ENCODE results near the gene LENEP. TPM values are rescaled to one million over a fixed set of nuclear protein-coding genes. Genes with fewer than 3 reads are reported as not detected.

LENEP gene
- total RNA-seq, 2 experiments from 2014 or later = 1.1 to 1.9 TPM

GRCh38 chr1:154955039-154955717 is 38.2 kb upstream of the LENEP start:
- ATAC-seq (ENCODE audit: low read depth) = peak; percentile 89
- peak overlapping the region; percentile 99 for H3K27ac Mint-ChIP-seq
- peak; percentile 77 for DNase-seq
- peak overlapping the region; percentile 97 for H3K4me3 Mint-ChIP-seq
- no peaks in the 10 kb centered on the region for H3K9me3 Mint-ChIP-seq
- H3K36me3 Mint-ChIP-seq = peaks cover 22% of the 10 kb centered on the region
- no peaks in the 10 kb centered on the region for H3K27me3 Mint-ChIP-seq
- POLR2A ChIA-PET = interaction anchor here (1.0 to 3.1 kb wide), 15 partner anchors 9 to 347 kb away, joined by 4 to 45 read pairs (median 9); partner anchors contain the start of genes ADAM15, ADAR, CKS1B and FLAD1
- peaks cover 62% of the 10 kb centered on the region for H3K4me1 Mint-ChIP-seq

GRCh38 chr1:154955718-154956543 is 37.5 kb upstream of the LENEP start, which contains the start of gene PBXIP1:
TSS of gene PBXIP1 (minus strand) at chr1:154956099. CDS start at chr1:154953721, 2,378 bp downstream.
- ATAC-seq (ENCODE audit: low read depth) = peak; percentile 48
- Mint-ChIP-seq H3K27me3 (no peaks in the 10 kb centered on the region), H3K4me3 (peak within 1 kb of the TSS; percentile 97), H3K36me3 (peaks cover 22% of the 10 kb centered on the region), H3K9me3 (no peaks in the 10 kb centered on the region), H3K4me1 (peaks cover 60% of the 10 kb centered on the region), H3K27ac (peak within 1 kb of the TSS; percentile 99)
- POLR2A ChIA-PET = interaction anchor here (0.7 to 3.1 kb wide), 18 partner anchors 9 to 348 kb away, joined by 3 to 45 read pairs (median 8); partner anchors contain the start of genes ADAM15, ADAR, CKS1B and FLAD1
- DNase-seq = peak; percentile 69

GRCh38 chr1:154956544-154956941 is 36.8 kb upstream of the LENEP start:
- no peaks in the 10 kb centered on the region for H3K9me3 Mint-ChIP-seq
- no peaks in the 10 kb centered on the region for H3K27me3 Mint-ChIP-seq
- no peak for DNase-seq
- H3K4me3 Mint-ChIP-seq = peak overlapping the region; percentile 97
- H3K4me1 Mint-ChIP-seq = peaks cover 57% of the 10 kb centered on the region
- POLR2A ChIA-PET = interaction anchor here (0.6 to 3.1 kb wide), 15 partner anchors 8 to 237 kb away, joined by 3 to 45 read pairs (median 7); partner anchors contain the start of genes ADAM15, CKS1B, FLAD1 and PMVK
- peak overlapping the region; percentile 99 for H3K27ac Mint-ChIP-seq
- peaks cover 24% of the 10 kb centered on the region for H3K36me3 Mint-ChIP-seq
- no peak for ATAC-seq (ENCODE audit: low read depth)

GRCh38 chr1:154957091-154957657 is 36.2 kb upstream of the LENEP start:
- peaks cover 21% of the 10 kb centered on the region for H3K36me3 Mint-ChIP-seq
- POLR2A ChIA-PET = interaction anchor here (0.6 to 3.1 kb wide), 8 partner anchors 7 to 207 kb away, joined by 3 to 45 read pairs (median 13); partner anchors contain the start of genes CKS1B, FLAD1 and PMVK
- DNase-seq (no peak), ATAC-seq (ENCODE audit: low read depth) (no peak)
- H3K4me1 Mint-ChIP-seq = peaks cover 51% of the 10 kb centered on the region
- H3K4me3 Mint-ChIP-seq = peak overlapping the region; percentile 13
- H3K9me3 Mint-ChIP-seq = no peaks in the 10 kb centered on the region
- H3K27me3 Mint-ChIP-seq = no peaks in the 10 kb centered on the region
- peak overlapping the region; percentile 38 for H3K27ac Mint-ChIP-seq

- ATAC-seq (ENCODE audit: low read depth) (no peak), DNase-seq (no peak)
- POLR2A ChIA-PET = no interaction called here
- Mint-ChIP-seq H3K36me3 (peaks cover 15% of the 10 kb centered on the region), H3K9me3 (no peaks in the 10 kb centered on the region), H3K27ac (no peak overlapping the region), H3K27me3 (no peaks in the 10 kb centered on the region), H3K4me1 (peaks cover 48% of the 10 kb centered on the region), H3K4me3 (no peak overlapping the region)
Measured at GRCh38 chr1:154958036-154958435, 35.4 kb upstream of the LENEP start.

- ATAC-seq (ENCODE audit: low read depth) = no peak
- H3K4me3 Mint-ChIP-seq = peak overlapping the region; percentile 28
- H3K27ac Mint-ChIP-seq = peak overlapping the region; percentile 73
- peaks cover 13% of the 10 kb centered on the region for H3K36me3 Mint-ChIP-seq
- H3K4me1 Mint-ChIP-seq = peaks cover 45% of the 10 kb centered on the region
- H3K27me3 Mint-ChIP-seq = no peaks in the 10 kb centered on the region
- DNase-seq = no peak
- POLR2A ChIA-PET = interaction anchor here (0.6 kb wide), 1 partner anchor 19 kb away, joined by 3 read pairs; no protein-coding TSS in a partner anchor
- no peaks in the 10 kb centered on the region for H3K9me3 Mint-ChIP-seq
Measured at GRCh38 chr1:154958681-154959425, 34.5 kb upstream of the LENEP start.

GRCh38 chr1:154959426-154959780 is 34.0 kb upstream of the LENEP start:
- H3K4me3 Mint-ChIP-seq = peak overlapping the region; percentile 94
- H3K27me3 Mint-ChIP-seq = no peaks in the 10 kb centered on the region
- POLR2A ChIA-PET = interaction anchor here (1.2 to 2.3 kb wide), 3 partner anchors 12 to 57 kb away, joined by 3 to 18 read pairs (median 6); partner anchors contain the start of gene SHC1
- H3K27ac Mint-ChIP-seq = no peak overlapping the region
- DNase-seq = no peak
- peaks cover 41% of the 10 kb centered on the region for H3K4me1 Mint-ChIP-seq
- no peaks in the 10 kb centered on the region for H3K9me3 Mint-ChIP-seq
- ATAC-seq (ENCODE audit: low read depth) = no peak
- H3K36me3 Mint-ChIP-seq = peaks cover 13% of the 10 kb centered on the region

GRCh38 chr1:154960446-154961136 is 32.8 kb upstream of the LENEP start:
- peak overlapping the region; percentile 88 for H3K27ac Mint-ChIP-seq
- peaks cover 31% of the 10 kb centered on the region for H3K4me1 Mint-ChIP-seq
- no peaks in the 10 kb centered on the region for H3K9me3 Mint-ChIP-seq
- no peaks in the 10 kb centered on the region for H3K27me3 Mint-ChIP-seq
- H3K4me3 Mint-ChIP-seq = peak overlapping the region; percentile 94
- ATAC-seq (ENCODE audit: low read depth) (no peak), DNase-seq (no peak)
- peaks cover 13% of the 10 kb centered on the region for H3K36me3 Mint-ChIP-seq
- POLR2A ChIA-PET = interaction anchor here (0.5 to 3.4 kb wide), 22 partner anchors 9 to 398 kb away, joined by 3 to 43 read pairs (median 3); partner anchors contain the start of genes ADAM15, CKS1B, FLAD1 and PMVK

- Mint-ChIP-seq H3K36me3 (peaks cover 13% of the 10 kb centered on the region), H3K27ac (peak within 1 kb of the TSS; percentile 90), H3K9me3 (no peaks in the 10 kb centered on the region), H3K27me3 (no peaks in the 10 kb centered on the region), H3K4me3 (peak within 1 kb of the TSS; percentile 94), H3K4me1 (peaks cover 25% of the 10 kb centered on the region)
- ATAC-seq (ENCODE audit: low read depth) (peak; percentile 80), DNase-seq (peak; percentile 90)
- POLR2A ChIA-PET = interaction anchor here (0.5 to 3.4 kb wide), 20 partner anchors 9 to 397 kb away, joined by 3 to 43 read pairs (median 4); partner anchors contain the start of genes ADAM15, CKS1B, FLAD1 and PMVK
Measured at GRCh38 chr1:154961207-154962155, 31.9 kb upstream of the LENEP start, which contains the start of gene PYGO2. TSS of gene PYGO2 (minus strand) at chr1:154961782. CDS start at chr1:154961576, 206 bp downstream.

GRCh38 chr1:154962156-154962749 is 31.1 kb upstream of the LENEP start:
- peak overlapping the region; percentile 90 for H3K4me3 Mint-ChIP-seq
- peak; percentile 29 for ATAC-seq (ENCODE audit: low read depth)

More at GRCh38 chr1:154962156-154962749, 31.1 kb upstream of the LENEP start:
- no peak for DNase-seq
- peak overlapping the region; percentile 90 for H3K27ac Mint-ChIP-seq
- no peaks in the 10 kb centered on the region for H3K27me3 Mint-ChIP-seq
- H3K9me3 Mint-ChIP-seq = no peaks in the 10 kb centered on the region
- peaks cover 19% of the 10 kb centered on the region for H3K4me1 Mint-ChIP-seq
- peaks cover 13% of the 10 kb centered on the region for H3K36me3 Mint-ChIP-seq
- POLR2A ChIA-PET = interaction anchor here (1.3 to 3.4 kb wide), 9 partner anchors 10 to 371 kb away, joined by 3 to 43 read pairs (median 9); partner anchors contain the start of genes CKS1B, FLAD1 and PMVK
